Body of pancreas (tissue), 4 donors: ENCODE measurements around the gene TMEM119.

Experiments
- POLR2A ChIP-seq, 3 donors: fragments of 450-650 bp; IDR thresholded peaks; one replicate each; pipeline ENCODE4 v1.6.1; 2016; ENCODE audit warnings: antibody characterized with exemption in 3 of 3, mild to moderate bottlenecking in 2 of 3
- TF ChIP-seq, protein P1 (sequence below), 7 experiments: fragments of 450-650 bp in 4 of 7; fragments of 200-600 bp in 3 of 7; sonication (generic) in 3 of 7; IDR thresholded peaks; one replicate each; pipeline ENCODE4 v1.5.1; 2016 to 2019; ENCODE audit warnings: antibody characterized with exemption in 7 of 7

DNA sequence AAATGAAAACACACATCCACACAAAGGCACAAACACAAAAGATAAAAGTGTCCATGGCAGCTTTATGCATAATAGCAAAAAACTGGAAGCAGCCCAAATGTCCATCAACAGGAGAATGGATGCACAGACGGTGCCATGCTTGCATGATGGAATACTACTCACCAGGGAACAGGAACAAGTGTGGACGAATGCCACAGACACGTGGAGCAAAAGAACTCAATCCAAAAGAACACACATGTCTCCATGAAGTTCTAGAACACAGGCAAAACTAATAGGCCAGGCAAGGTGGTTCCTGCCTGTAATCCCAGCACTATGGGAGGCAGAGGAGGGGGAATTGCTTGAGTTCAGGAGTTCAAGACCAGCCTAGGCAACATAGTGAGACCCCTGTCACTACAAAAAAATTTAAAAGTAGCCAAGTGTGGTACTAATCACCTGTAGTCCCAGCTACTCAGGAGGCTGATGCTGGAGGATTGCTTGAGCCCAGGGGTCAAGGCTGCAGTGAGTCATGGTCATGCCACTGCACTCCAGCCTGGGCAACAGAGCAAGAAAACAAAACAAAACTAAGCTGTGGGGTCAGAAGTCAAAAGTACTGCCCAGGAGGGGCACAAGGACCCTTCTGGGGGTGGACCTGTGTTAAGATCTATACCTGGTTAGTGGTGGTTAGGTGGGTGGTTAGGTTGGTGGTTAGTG, 7.3 kb upstream of the TMEM119 start:
- no peak for TF ChIP-seq POLR2A (IDR thresholded peaks at IDR 0.05)
- TF ChIP-seq, protein P1, sequence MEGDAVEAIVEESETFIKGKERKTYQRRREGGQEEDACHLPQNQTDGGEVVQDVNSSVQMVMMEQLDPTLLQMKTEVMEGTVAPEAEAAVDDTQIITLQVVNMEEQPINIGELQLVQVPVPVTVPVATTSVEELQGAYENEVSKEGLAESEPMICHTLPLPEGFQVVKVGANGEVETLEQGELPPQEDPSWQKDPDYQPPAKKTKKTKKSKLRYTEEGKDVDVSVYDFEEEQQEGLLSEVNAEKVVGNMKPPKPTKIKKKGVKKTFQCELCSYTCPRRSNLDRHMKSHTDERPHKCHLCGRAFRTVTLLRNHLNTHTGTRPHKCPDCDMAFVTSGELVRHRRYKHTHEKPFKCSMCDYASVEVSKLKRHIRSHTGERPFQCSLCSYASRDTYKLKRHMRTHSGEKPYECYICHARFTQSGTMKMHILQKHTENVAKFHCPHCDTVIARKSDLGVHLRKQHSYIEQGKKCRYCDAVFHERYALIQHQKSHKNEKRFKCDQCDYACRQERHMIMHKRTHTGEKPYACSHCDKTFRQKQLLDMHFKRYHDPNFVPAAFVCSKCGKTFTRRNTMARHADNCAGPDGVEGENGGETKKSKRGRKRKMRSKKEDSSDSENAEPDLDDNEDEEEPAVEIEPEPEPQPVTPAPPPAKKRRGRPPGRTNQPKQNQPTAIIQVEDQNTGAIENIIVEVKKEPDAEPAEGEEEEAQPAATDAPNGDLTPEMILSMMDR (IDR thresholded peaks at IDR 0.05): no peak
